Ishikawa (cell line): ENCODE measurements around the gene TIMM8A.

Source experiments
- CEBPB ChIP-seq: IDR thresholded peaks from 2 replicates; pipeline ENCODE4 v1.6.1; 2012
- CREB1 ChIP-seq: IDR thresholded peaks from 2 replicates; pipeline ENCODE4 v1.6.1; 2012; ENCODE audit warnings: low read depth
- EGR1 ChIP-seq: IDR thresholded peaks from 2 replicates; pipeline ENCODE4 v1.6.1; 2012
- EP300 ChIP-seq: IDR thresholded peaks from 2 replicates; pipeline ENCODE4 v1.6.1; 2012; ENCODE audit warnings: borderline replicate concordance
- FOXM1 ChIP-seq: IDR thresholded peaks from 2 replicates; pipeline ENCODE4 v1.6.1; 2012; ENCODE audit warnings: low read depth, borderline replicate concordance
- MAX ChIP-seq: IDR thresholded peaks from 2 replicates; pipeline ENCODE4 v1.6.1; 2012
- NFIC ChIP-seq: IDR thresholded peaks from 2 replicates; pipeline ENCODE4 v1.6.1; 2012
- RAD21 ChIP-seq: IDR thresholded peaks from 2 replicates; pipeline ENCODE4 v1.6.1; 2012; ENCODE audit warnings: low read depth
- REST ChIP-seq: IDR thresholded peaks from 2 replicates; pipeline ENCODE4 v1.6.1; 2012; ENCODE audit warnings: low read depth, mild to moderate bottlenecking
- TAF1 ChIP-seq: IDR thresholded peaks from 2 replicates; pipeline ENCODE4 v1.6.1; 2012; ENCODE audit warnings: low read depth, mild to moderate bottlenecking
- TCF12 ChIP-seq: IDR thresholded peaks from 2 replicates; pipeline ENCODE4 v1.6.1; 2012; ENCODE audit warnings: low read depth
- TEAD4 ChIP-seq: IDR thresholded peaks from 2 replicates; pipeline ENCODE4 v1.6.1; 2012
- YY1 ChIP-seq: IDR thresholded peaks from 2 replicates; pipeline ENCODE4 v1.6.1; 2012; ENCODE audit warnings: low read depth

TIMM8A gene

GRCh38 chrX:101347859-101348451 is 587 bp downstream of the TIMM8A start:
- TF ChIP-seq TEAD4 (no peak), YY1 (no peak), NFIC (no peak), MAX (no peak), TAF1 (no peak)

- TF ChIP-seq CEBPB (no peak), NFIC (no peak), TCF12 (no peak), CREB1 (no peak), EGR1 (no peak), REST (no peak), RAD21 (no peak), TEAD4 (no peak), FOXM1 (no peak)
Measured at GRCh38 chrX:101337776-101338271, 10.7 kb downstream of the TIMM8A start.

GRCh38 chrX:101303790-101304189 is 44.8 kb downstream of the TIMM8A start:
- TF ChIP-seq CEBPB (no peak), EGR1 (no peak), TEAD4 (no peak), NFIC (no peak), TCF12 (no peak), EP300 (no peak)
